Type B pancreatic cell (in vitro differentiated cells): ENCODE results near the gene SAMHD1. TPM values are rescaled to one million over a fixed set of nuclear protein-coding genes. Genes with fewer than 3 reads are reported as not detected.
"Not testable (repeated sequence)": the region's sequence is repeated elsewhere in the genome, so short reads cannot be mapped to it uniquely, and the experiment has no call there.

Experiments used
- DNase-seq: peaks from one replicate; pipeline ENCODE4 v3.0.0; 2021; ENCODE audit warnings: mixed read lengths; ENCODE audit not compliant: unreplicated experiment; ENCODE audit errors: extremely low spot score
- H3K27ac Mint-ChIP-seq: 2 replicates; pipeline ENCODE4 v1.8.0; 2021; ENCODE audit warnings: mild to moderate bottlenecking, mixed read lengths
- H3K27me3 Mint-ChIP-seq: 2 replicates; pipeline ENCODE4 v1.8.0; 2021; ENCODE audit warnings: mixed read lengths
- H3K36me3 Mint-ChIP-seq: 2 replicates; pipeline ENCODE4 v1.8.0; 2021; ENCODE audit warnings: mixed read lengths
- H3K4me1 Mint-ChIP-seq: one replicate; pipeline ENCODE4 v1.8.0; 2021; ENCODE audit warnings: mixed read lengths; ENCODE audit not compliant: unreplicated experiment
- H3K4me3 Mint-ChIP-seq: 2 replicates; pipeline ENCODE4 v1.8.0; 2021; ENCODE audit warnings: mild to moderate bottlenecking, mixed read lengths
- H3K9me3 Mint-ChIP-seq: 2 replicates; pipeline ENCODE4 v1.8.0; 2021; ENCODE audit warnings: mixed read lengths
- CTCF ChIP-seq: fragments of 200-600 bp; sonication (generic); conservative IDR thresholded peaks from 2 replicates; pipeline ENCODE4 v1.5.0; 2021; ENCODE audit warnings: antibody characterized with exemption, mild to moderate bottlenecking
- total RNA-seq: library from RNA; stranded (reverse); gene quantifications from 2 replicates; pipeline ENCODE4 v1.2.1, GENCODE V29; 2021; ENCODE audit warnings: low replicate concordance

Gene SAMHD1
- total RNA-seq, 1 donor from 2014 or later: 33.4 TPM

DNA sequence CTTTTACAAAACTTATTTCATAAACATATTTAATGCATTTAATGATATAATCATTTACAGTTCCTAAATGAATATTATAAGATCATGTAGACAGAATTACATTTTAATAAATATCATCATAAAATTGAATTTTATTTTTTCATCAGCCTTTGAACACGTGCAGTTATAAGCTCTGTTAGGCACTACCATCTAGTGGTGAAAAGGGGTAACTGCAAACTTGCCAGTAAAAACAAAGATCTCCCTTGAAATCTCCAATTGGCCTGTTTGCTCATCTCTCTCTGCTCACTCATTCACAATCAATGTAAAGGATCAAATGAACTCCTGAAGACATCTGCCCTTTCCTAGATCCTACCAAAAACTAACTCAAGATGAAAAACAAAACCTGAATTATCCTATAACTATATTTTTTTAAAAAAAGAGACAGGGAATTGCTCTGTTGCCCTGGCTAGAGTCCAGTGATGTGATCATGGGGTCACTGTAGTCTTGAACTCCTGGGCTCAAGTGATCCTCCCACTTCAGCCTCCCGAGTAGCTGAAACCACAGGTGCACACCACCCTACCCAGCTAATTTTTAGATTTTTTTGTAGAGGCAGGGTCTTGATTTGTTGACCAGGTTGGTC is 31.7 kb downstream of the SAMHD1 start:
- no peak overlapping the region for H3K4me3 Mint-ChIP-seq
- H3K27ac Mint-ChIP-seq: no peak overlapping the region
- peak; percentile 93 for TF ChIP-seq CTCF
- no peak for DNase-seq
- H3K36me3 Mint-ChIP-seq: no peaks in the 10 kb centered on the region
- H3K27me3 Mint-ChIP-seq: no peaks in the 10 kb centered on the region
- no peaks in the 10 kb centered on the region for H3K4me1 Mint-ChIP-seq
- no peaks in the 10 kb centered on the region for H3K9me3 Mint-ChIP-seq

DNA sequence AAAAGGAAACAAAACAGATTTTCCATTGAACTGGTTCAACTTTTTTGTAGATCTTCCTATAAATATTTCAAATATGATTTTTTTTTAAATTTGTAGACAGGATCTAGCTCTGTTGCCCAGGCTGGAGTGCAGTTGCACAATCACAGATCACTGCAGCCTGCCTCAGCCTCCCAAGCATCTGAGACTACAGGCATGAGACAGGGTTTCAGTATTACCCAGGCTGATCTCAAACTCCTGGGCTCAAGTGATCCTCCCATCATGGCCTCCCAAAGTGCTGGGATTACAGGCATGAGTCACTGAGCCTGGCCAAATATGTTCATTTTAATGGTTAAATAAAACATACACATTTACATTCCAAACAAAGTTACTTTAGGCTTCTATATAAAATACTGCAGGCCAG is 33.6 kb downstream of the SAMHD1 start:
- no peak for TF ChIP-seq CTCF
- no peak overlapping the region for H3K4me3 Mint-ChIP-seq
- no peaks in the 10 kb centered on the region for H3K36me3 Mint-ChIP-seq
- H3K27ac Mint-ChIP-seq: no peak overlapping the region
- no peaks in the 10 kb centered on the region for H3K27me3 Mint-ChIP-seq
- no peak for DNase-seq
- H3K4me1 Mint-ChIP-seq: no peaks in the 10 kb centered on the region
- no peaks in the 10 kb centered on the region for H3K9me3 Mint-ChIP-seq

DNA sequence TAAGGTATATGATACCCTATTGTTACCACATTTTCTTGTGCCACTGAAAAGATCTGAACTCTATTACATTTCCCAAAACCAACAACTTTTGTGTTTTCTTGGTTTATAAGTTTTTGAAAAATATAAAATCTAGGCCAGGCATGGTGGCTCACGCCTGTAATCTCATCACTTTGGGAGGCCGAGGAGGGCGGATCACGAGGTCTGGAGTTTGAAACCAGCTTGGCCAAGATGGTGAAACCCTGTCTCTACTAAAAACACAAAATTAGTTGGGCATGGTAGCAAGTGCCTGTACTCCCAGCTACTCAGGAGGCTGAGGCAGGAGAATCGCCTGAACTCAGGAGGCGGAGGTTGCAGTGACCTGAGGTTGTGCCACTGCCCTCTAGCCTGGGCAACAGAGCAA is 34.3 kb downstream of the SAMHD1 start:
- DNase-seq: no peak
- Mint-ChIP-seq H3K27ac (no peak overlapping the region), H3K36me3 (peaks cover 3% of the 10 kb centered on the region), H3K4me1 (no peaks in the 10 kb centered on the region), H3K4me3 (no peak overlapping the region), H3K27me3 (no peaks in the 10 kb centered on the region), H3K9me3 (no peaks in the 10 kb centered on the region)
- no peak for TF ChIP-seq CTCF

GRCh38 chr20:36916199-36916598 is 35.3 kb downstream of the SAMHD1 start:
- H3K36me3 Mint-ChIP-seq: peaks cover 5% of the 10 kb centered on the region
- H3K27me3 Mint-ChIP-seq: no peaks in the 10 kb centered on the region
- no peak overlapping the region for H3K4me3 Mint-ChIP-seq
- H3K27ac Mint-ChIP-seq: no peak overlapping the region
- no peaks in the 10 kb centered on the region for H3K4me1 Mint-ChIP-seq
- no peak for TF ChIP-seq CTCF
- H3K9me3 Mint-ChIP-seq: no peaks in the 10 kb centered on the region
- no peak for DNase-seq

DNA sequence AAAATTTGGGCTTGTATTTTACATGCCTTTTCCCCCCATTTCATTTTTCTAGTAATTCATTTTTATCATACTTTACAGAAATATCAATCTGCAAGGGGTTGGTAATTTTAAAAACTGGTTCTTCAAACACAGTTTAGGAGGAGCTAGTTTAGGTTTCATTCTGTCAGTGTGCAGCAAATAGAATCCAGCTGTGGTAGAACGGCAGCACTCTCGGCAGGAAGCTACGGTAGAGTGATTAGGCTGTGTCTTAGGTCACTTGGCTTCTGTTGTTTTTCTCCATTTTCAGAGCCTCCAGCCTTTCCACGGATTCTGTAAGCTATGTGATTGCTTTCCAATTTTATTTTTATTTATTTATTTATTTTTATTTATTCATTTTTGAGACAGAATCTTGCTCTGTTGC is 42.9 kb downstream of the SAMHD1 start:
- TF ChIP-seq CTCF: no peak
- H3K27ac Mint-ChIP-seq: no peak overlapping the region
- no peaks in the 10 kb centered on the region for H3K27me3 Mint-ChIP-seq
- H3K4me1 Mint-ChIP-seq: no peaks in the 10 kb centered on the region
- no peak overlapping the region for H3K4me3 Mint-ChIP-seq
- H3K36me3 Mint-ChIP-seq: peaks cover 5% of the 10 kb centered on the region
- DNase-seq: no peak
- H3K9me3 Mint-ChIP-seq: no peaks in the 10 kb centered on the region

DNA sequence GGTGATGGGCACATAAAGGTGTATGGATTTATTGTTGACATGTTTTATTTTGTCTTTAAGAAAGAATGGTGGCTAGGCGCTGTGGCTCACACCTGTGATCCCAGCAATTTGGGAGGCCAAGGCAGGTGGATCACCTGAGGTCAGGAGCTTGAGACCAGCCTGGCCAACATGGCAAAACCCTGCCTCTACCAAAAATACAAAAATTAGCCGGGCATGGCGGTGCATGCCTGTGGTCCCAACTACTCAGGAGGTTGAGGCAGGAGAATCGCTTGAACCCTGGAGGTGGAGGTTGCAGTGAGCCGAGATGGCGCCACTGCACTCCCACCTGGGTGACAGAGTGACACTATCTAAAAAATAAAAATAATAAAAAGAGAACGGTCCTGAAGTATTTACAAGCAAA is 45.4 kb downstream of the SAMHD1 start:
- H3K4me1 Mint-ChIP-seq, H3K27ac Mint-ChIP-seq, H3K27me3 Mint-ChIP-seq, H3K4me3 Mint-ChIP-seq, H3K36me3 Mint-ChIP-seq, H3K9me3 Mint-ChIP-seq, DNase-seq: not testable (repeated sequence)

GRCh38 chr20:36905566-36905965 is 45.9 kb downstream of the SAMHD1 start:
- H3K9me3 Mint-ChIP-seq, H3K27me3 Mint-ChIP-seq, H3K4me1 Mint-ChIP-seq, H3K27ac Mint-ChIP-seq, DNase-seq, H3K4me3 Mint-ChIP-seq, H3K36me3 Mint-ChIP-seq: not testable (repeated sequence)
